ENCODE measurements around the gene CARMIL3.
A peak's percentile ranks its signal among the peaks of the same experiment; 100 is the strongest.

CARMIL3 gene

GRCh38 chr14:24116128-24116814, 64.5 kb downstream of the CARMIL3 start:
- Histone ChIP-seq H3K36me3 (ENCODE audit: control insufficient read depth in 1 of 2, insufficient read depth in 2 of 2, low read length in 2 of 2) (peaks cover 35 to 47% of the 10 kb centered on the region in 2 donors), H3K9me3 (ENCODE audit: control insufficient read depth in 1 of 2, low read length in 2 of 2) (no peaks in the 10 kb centered on the region), H3K27ac (ENCODE audit: low read length) (peak overlapping the region; percentile 100), H3K27me3 (ENCODE audit: low read depth, low read length) (no peaks in the 10 kb centered on the region), H3K4me1 (ENCODE audit: control insufficient read depth in 1 of 2, insufficient read depth in 2 of 2, low read length in 2 of 2) (peaks cover 15 to 21% of the 10 kb centered on the region in 2 donors), H3K4me3 (ENCODE audit: low read depth in 1 of 2, low read length in 2 of 2) (peak overlapping the region; percentile 87 to 89)

GRCh38 chr14:24117179-24117578, 65.4 kb downstream of the CARMIL3 start:
- Histone ChIP-seq H3K4me1 (ENCODE audit: control insufficient read depth in 1 of 2, insufficient read depth in 2 of 2, low read length in 2 of 2) (peaks cover 15 to 21% of the 10 kb centered on the region in 2 donors), H3K36me3 (ENCODE audit: control insufficient read depth in 1 of 2, insufficient read depth in 2 of 2, low read length in 2 of 2) (peaks cover 41 to 56% of the 10 kb centered on the region in 2 donors), H3K9me3 (ENCODE audit: control insufficient read depth in 1 of 2, low read length in 2 of 2) (no peaks in the 10 kb centered on the region), H3K27ac (ENCODE audit: low read length) (no peak overlapping the region), H3K4me3 (ENCODE audit: low read depth in 1 of 2, low read length in 2 of 2) (no peak overlapping the region), H3K27me3 (ENCODE audit: low read depth, low read length) (no peaks in the 10 kb centered on the region)
